GM18873 (cell line): ENCODE results near the gene MFN2.
"Not testable (repeated sequence)": the region's sequence is repeated elsewhere in the genome, so short reads cannot be mapped to it uniquely, and the experiment has no call there.

Experiments
- ATAC-seq: cut with Tn5 transposase; IDR thresholded peaks from one replicate; pipeline ENCODE4 v1.9.1; 2021; ENCODE audit warnings: mild to moderate bottlenecking, moderate library complexity, moderate number of reproducible peaks; ENCODE audit not compliant: unreplicated experiment, low FRiP score

MFN2 gene

GRCh38 chr1:12040457-12041051, 60.3 kb downstream of the MFN2 start:
- peak; percentile 53 for ATAC-seq

- ATAC-seq: not testable (repeated sequence)
Measured at GRCh38 chr1:12044187-12044877, 64.1 kb downstream of the MFN2 start.

GRCh38 chr1:12046749-12047119, 66.5 kb downstream of the MFN2 start:
- ATAC-seq: no peak

GRCh38 chr1:12047120-12047876, 67.1 kb downstream of the MFN2 start:
- peak; percentile 46 for ATAC-seq

GRCh38 chr1:12048372-12048771, 68.1 kb downstream of the MFN2 start:
- no peak for ATAC-seq

- ATAC-seq: no peak
Measured at GRCh38 chr1:12049616-12050015, 69.4 kb downstream of the MFN2 start.

- no peak for ATAC-seq
Measured at GRCh38 chr1:12051361-12051760, 71.1 kb downstream of the MFN2 start.

- ATAC-seq: peak; percentile 61
Measured at GRCh38 chr1:12052008-12052573, 71.8 kb downstream of the MFN2 start.

- no peak for ATAC-seq
Measured at GRCh38 chr1:12052997-12053686, 72.9 kb downstream of the MFN2 start.

- no peak for ATAC-seq
Measured at GRCh38 chr1:12053752-12054548, 73.7 kb downstream of the MFN2 start.

- no peak for ATAC-seq
Measured at GRCh38 chr1:12055259-12055658, 75.0 kb downstream of the MFN2 start.

GRCh38 chr1:12056331-12056841, 76.1 kb downstream of the MFN2 start:
- no peak for ATAC-seq

- no peak for ATAC-seq
Measured at GRCh38 chr1:12057382-12057781, 77.1 kb downstream of the MFN2 start.

- ATAC-seq: no peak
Measured at GRCh38 chr1:12057940-12058687, 77.9 kb downstream of the MFN2 start.

- no peak for ATAC-seq
Measured at GRCh38 chr1:12059226-12059625, 79.0 kb downstream of the MFN2 start.

GRCh38 chr1:12059722-12060464, 79.6 kb downstream of the MFN2 start:
- no peak for ATAC-seq

- no peak for ATAC-seq
Measured at GRCh38 chr1:12060500-12060899, 80.3 kb downstream of the MFN2 start.
